ENCODE results near the gene STX8. TPM values are rescaled to one million over a fixed set of nuclear protein-coding genes. Genes with fewer than 3 reads are reported as not detected.
"Not testable (repeated sequence)": the region's sequence is repeated elsewhere in the genome, so short reads cannot be mapped to it uniquely, and the experiment has no call there.

The STX8 gene
- total RNA-seq, 1 donor from 2014 or later = 57.8 TPM

DNA sequence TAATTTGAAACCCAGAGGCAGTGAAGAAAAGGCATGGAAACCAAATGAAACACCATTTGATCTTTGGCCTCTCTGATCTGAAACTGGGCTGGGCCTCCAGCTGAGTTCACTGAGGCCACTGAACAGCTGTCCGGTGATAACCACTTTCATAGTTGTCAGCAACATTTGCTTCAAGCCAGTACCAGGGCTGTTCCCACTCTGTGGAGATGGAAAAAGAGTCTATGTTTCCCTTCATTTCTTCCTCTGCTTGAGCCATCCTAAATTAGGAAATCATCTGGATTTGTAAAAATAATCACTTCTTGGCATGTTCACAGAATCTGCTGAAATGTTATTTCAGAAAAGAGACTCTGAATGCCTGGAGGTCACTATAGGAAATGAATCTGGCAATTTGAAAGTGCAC is 119.3 kb downstream of the STX8 start:
- TF ChIP-seq, protein P1, sequence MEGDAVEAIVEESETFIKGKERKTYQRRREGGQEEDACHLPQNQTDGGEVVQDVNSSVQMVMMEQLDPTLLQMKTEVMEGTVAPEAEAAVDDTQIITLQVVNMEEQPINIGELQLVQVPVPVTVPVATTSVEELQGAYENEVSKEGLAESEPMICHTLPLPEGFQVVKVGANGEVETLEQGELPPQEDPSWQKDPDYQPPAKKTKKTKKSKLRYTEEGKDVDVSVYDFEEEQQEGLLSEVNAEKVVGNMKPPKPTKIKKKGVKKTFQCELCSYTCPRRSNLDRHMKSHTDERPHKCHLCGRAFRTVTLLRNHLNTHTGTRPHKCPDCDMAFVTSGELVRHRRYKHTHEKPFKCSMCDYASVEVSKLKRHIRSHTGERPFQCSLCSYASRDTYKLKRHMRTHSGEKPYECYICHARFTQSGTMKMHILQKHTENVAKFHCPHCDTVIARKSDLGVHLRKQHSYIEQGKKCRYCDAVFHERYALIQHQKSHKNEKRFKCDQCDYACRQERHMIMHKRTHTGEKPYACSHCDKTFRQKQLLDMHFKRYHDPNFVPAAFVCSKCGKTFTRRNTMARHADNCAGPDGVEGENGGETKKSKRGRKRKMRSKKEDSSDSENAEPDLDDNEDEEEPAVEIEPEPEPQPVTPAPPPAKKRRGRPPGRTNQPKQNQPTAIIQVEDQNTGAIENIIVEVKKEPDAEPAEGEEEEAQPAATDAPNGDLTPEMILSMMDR (conservative IDR thresholded peaks at IDR 0.05; ENCODE audit: low read depth, low read length) = no peak
- DNase-seq (ENCODE audit: low read depth) = no peak
- no peak overlapping the region for H3K4me3 ChIP-seq (ENCODE audit: low read depth, low read length)

DNA sequence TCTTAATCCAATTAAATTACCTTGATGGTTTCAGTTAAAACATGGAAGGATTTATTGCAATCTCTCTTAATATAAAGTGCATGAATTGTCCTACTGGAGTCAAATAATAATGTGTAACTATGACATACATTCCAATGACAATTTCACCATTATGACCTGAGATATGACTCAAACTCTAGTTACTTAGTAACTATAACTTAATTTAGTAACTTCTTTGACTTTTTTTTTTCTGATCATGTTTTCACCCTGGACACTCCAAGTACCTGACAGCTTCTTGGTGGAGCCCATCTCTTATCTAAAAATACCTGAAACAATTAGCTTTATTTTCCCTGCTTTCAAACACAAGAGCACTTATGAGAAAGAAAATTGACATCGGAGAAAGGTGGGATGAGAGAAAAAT is 123.7 kb downstream of the STX8 start:
- no peak overlapping the region for H3K4me3 ChIP-seq (ENCODE audit: low read depth, low read length)
- DNase-seq (ENCODE audit: low read depth) = no peak
- TF ChIP-seq, protein P1 (conservative IDR thresholded peaks at IDR 0.05; ENCODE audit: low read depth, low read length) = no peak

DNA sequence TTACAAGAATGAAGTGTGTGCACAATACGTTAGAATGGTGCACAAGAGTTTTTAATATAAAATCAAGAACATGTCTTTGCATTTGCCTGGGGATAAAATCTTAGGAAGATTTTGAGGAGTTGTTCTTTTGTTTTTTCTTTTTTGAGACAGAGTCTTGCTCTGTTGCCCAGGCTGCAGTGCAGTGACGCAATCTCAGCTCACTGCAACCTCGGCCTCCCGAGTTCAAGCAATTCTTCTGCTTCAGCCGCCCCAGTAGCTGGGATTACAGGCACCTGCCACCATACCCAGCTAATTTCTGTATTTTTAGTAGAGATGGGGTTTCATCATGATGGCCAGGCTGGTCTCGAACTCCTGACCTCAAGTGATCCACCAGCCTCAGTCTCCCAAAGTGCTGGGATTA is 128.3 kb downstream of the STX8 start:
- DNase-seq (ENCODE audit: low read depth); H3K4me3 ChIP-seq (ENCODE audit: low read depth, low read length): not testable (repeated sequence)

DNA sequence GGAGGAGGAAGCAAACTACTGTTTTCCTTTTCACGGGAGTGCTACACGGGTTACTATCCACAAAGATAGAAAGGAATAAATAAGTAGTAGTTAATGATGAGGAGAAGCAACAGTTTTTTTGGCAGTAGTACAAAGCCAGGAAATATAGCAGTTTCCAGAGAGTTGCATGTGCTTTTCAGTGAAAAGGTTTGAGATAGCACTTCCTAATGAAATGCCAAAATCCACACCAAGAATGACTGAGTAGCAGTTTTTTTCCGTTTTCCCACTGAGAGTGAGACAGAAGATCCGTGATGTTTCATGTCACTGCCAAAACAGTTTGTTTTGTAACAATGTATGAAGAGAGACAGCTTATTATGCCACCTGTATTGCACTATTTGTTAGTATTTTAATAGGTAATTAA is 129.1 kb downstream of the STX8 start:
- H3K4me3 ChIP-seq (ENCODE audit: low read depth, low read length) = no peak overlapping the region
- no peak for DNase-seq (ENCODE audit: low read depth)
- TF ChIP-seq, protein P1 (conservative IDR thresholded peaks at IDR 0.05; ENCODE audit: low read depth, low read length) = no peak

DNA sequence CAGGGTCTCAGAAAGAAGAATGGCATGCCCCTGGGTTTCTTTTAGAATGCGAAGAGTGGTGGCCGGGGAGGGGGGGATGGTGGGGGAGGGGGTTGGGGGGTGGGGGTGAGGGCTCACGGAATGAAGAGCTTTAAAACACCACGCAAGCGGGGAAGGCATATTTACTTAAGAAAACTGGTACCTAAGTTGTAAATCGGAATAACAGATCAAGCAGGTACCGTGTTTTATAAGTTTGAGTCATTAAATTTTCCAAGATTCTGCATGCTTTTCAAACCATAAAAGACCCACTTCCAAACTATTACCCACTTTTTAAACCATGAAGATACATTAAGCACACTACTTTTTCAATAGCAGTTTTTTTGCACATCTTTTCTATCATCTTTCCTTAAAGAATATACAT is 130.2 kb downstream of the STX8 start:
- no peak overlapping the region for H3K4me3 ChIP-seq (ENCODE audit: low read depth, low read length)
- no peak for DNase-seq (ENCODE audit: low read depth)
- TF ChIP-seq, protein P1 (conservative IDR thresholded peaks at IDR 0.05; ENCODE audit: low read depth, low read length) = no peak

DNA sequence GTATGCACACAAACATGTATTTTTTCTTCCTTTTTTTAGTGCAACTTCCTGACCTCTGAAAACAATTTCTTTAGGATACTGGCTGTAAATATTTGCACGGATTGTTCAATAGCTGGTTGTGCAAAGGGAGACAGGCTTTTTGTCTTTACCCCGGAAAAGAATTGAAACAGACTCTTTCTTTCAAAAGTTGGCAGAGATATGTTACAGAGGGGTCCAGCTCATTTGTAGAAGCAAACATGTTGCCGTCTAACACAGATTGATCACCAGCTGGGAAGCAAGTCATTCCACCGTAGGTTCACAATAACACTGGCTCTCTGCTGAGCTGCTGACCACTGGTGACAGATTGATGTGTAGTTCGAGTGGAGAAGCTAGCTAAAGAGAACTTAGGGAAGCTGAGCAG is 130.9 kb downstream of the STX8 start:
- TF ChIP-seq, protein P1 (conservative IDR thresholded peaks at IDR 0.05; ENCODE audit: low read depth, low read length) = no peak

DNA sequence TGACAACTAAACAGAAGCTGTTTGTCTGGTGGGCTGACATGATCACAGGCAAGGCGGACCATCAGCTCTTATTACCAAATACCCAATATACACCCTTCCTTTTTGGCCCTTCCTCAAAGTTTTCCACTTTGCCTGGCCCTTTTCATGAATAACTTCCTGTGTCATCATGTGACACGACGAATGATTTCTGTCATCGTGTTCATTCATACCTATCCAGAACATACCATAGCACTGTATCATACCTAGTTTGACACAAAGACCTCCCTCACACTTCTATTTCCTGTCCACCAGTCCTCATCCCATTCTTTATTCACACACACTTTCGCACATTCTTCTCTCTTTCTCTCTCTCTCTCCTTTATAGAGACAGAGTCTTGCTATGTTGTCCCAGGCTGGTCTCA is 131.8 kb downstream of the STX8 start:
- DNase-seq (ENCODE audit: low read depth) = no peak
- TF ChIP-seq, protein P1 (conservative IDR thresholded peaks at IDR 0.05; ENCODE audit: low read depth, low read length) = no peak
- H3K4me3 ChIP-seq (ENCODE audit: low read depth, low read length) = no peak overlapping the region

More for the DNA sequence above, 130.9 kb downstream of the STX8 start:
- no peak for DNase-seq (ENCODE audit: low read depth)
- H3K4me3 ChIP-seq (ENCODE audit: low read depth, low read length) = no peak overlapping the region

DNA sequence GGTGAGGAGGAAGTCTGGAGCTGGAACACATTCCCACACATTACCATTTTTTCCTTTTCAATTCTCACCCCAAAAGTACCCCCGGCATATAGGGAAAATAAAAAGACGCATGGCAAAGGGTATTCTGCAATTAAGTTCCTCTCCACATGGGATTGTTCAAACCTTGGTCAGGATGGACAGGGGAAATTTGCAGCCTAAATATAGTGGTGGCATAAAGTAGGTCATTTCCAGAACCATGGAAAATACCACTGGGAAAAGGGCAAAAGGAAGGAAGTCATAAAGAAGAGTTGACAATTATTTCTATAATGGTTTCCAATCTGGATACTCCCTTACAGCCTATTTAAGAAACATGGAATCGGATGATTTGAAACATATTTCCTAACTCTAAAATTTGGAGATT is 135.8 kb downstream of the STX8 start:
- no peak for DNase-seq (ENCODE audit: low read depth)
- H3K4me3 ChIP-seq (ENCODE audit: low read depth, low read length) = no peak overlapping the region
- TF ChIP-seq, protein P1 (conservative IDR thresholded peaks at IDR 0.05; ENCODE audit: low read depth, low read length) = no peak

Measured in epithelial cell of proximal tubule (primary cell).